GM12878 (cell line): ENCODE measurements around the gene SHANK3. TPM values are rescaled to one million over a fixed set of nuclear protein-coding genes. Genes with fewer than 3 reads are reported as not detected.

ENCODE experiments used
- ATAC-seq: fragments of 200-7000 bp; cut with Tn5 transposase; 3 replicates; pipeline ENCODE4 v1.9.1; 2020; ENCODE audit warnings: mild to moderate bottlenecking, moderate library complexity
- BruUV-seq: library from RNA; stranded (reverse); fragments of 400-500 nt; replicated peaks from 2 replicates; lab custom pipeline; 2021; lab: Mats Ljungman, UMichigan
- CTCF ChIA-PET: fragments of 300-600 bp; sonication (Branson Sonifier 250); formaldehyde crosslinking; extraction: SDS; loops from one replicate; lab custom pipeline; 2021; ENCODE audit warnings: inconsistent platforms; lab: Yijun Ruan, JAX
- POLR2A ChIA-PET: fragments of 350-600 bp; formaldehyde crosslinking; extraction: SDS; loops from one replicate; lab custom pipeline; 2021; ENCODE audit warnings: inconsistent platforms; lab: Charles Lee
- RAD21 ChIA-PET: fragments of 300-600 bp; sonication (Branson Sonifier 250); formaldehyde crosslinking; loops from one replicate; lab custom pipeline; 2023; ENCODE audit warnings: antibody characterized with exemption; ENCODE audit not compliant: unreplicated experiment; lab: Charles Lee
- SMC1A ChIA-PET: fragments of 300-600 bp; sonication (Branson Sonifier 250); formaldehyde crosslinking; loops from one replicate; lab custom pipeline; 2023; ENCODE audit not compliant: unreplicated experiment, uncharacterized antibody; lab: Charles Lee
- DNase-seq: peaks from one replicate; pipeline ENCODE4 v3.0.0-alpha.2; 2011; ENCODE audit warnings: low read depth, low spot score
- FAIRE-seq: peaks from 3 replicates; lab custom pipeline; 2011; peaks lifted over from hg19 to GRCh38; lab: Jason Lieb, UNC
- H2AFZ ChIP-seq: 2 replicates; pipeline ENCODE4 v1.6.0; 2011; ENCODE audit warnings: low read depth, low read length, control low read depth; ENCODE audit not compliant: control insufficient read depth
- H3K27ac ChIP-seq: 2 replicates; pipeline ENCODE4 v1.5.1; 2011; ENCODE audit warnings: control low read depth; ENCODE audit not compliant: control insufficient read depth, insufficient read depth
- H3K27me3 ChIP-seq, 2 experiments: replicated peaks in 1 of 2; 2 replicates each; pipeline versions ENCODE4 v1.6.0 to v1.6.1; 2011; ENCODE audit warnings: low read length in 1 of 2; ENCODE audit not compliant: control insufficient read depth in 2 of 2, insufficient read depth in 2 of 2
- H3K36me3 ChIP-seq, 2 experiments: 2 replicates each; pipeline ENCODE4 v1.5.1; 2011; ENCODE audit warnings: low read length in 1 of 2; ENCODE audit not compliant: control insufficient read depth in 2 of 2, insufficient read depth in 2 of 2
- H3K4me1 ChIP-seq: 2 replicates; pipeline ENCODE4 v1.6.1; 2011; ENCODE audit warnings: mild to moderate bottlenecking, low read length, moderate library complexity, mixed read lengths; ENCODE audit not compliant: control insufficient read depth, insufficient read depth
- H3K4me2 ChIP-seq: 2 replicates; pipeline ENCODE4 v1.6.0; 2011; ENCODE audit warnings: control low read depth; ENCODE audit not compliant: control insufficient read depth, insufficient read depth
- H3K4me3 ChIP-seq: fragments of 200-600 bp; sonication (generic); 2 replicates; pipeline ENCODE4 v1.5.1; 2016
- H3K79me2 ChIP-seq: 2 replicates; pipeline ENCODE4 v1.6.0; 2011; ENCODE audit warnings: low read length; ENCODE audit not compliant: control insufficient read depth, insufficient read depth
- H3K9ac ChIP-seq: 2 replicates; pipeline ENCODE4 v1.8.0; 2011; ENCODE audit warnings: low read length, control low read depth, mixed read lengths; ENCODE audit not compliant: control insufficient read depth, insufficient read depth
- H3K9me3 ChIP-seq: replicated peaks from 3 replicates; pipeline ENCODE4 v1.5.1; 2011; ENCODE audit warnings: mild to moderate bottlenecking, low read length; ENCODE audit not compliant: control insufficient read depth, insufficient read depth
- H4K20me1 ChIP-seq: 2 replicates; pipeline ENCODE4 v1.6.0; 2011; ENCODE audit not compliant: control insufficient read depth, insufficient read depth
- ETV6 ChIP-seq, 2 experiments: fragments of 450-650 bp in 1 of 2; IDR thresholded peaks in 1 of 2; conservative IDR thresholded peaks in 1 of 2; 2 replicates each; pipeline ENCODE4 v1.6.1; 2014; ENCODE audit warnings: antibody characterized with exemption in 1 of 2, borderline replicate concordance in 1 of 2, low read depth in 1 of 2, mild to moderate bottlenecking in 1 of 2, moderate library complexity in 1 of 2
- MLLT1 ChIP-seq: fragments of 450-650 bp; IDR thresholded peaks from 2 replicates; pipeline ENCODE4 v1.6.1; 2016; ENCODE audit warnings: mild to moderate bottlenecking
- PAX8 ChIP-seq: fragments of 450-650 bp; IDR thresholded peaks from 2 replicates; pipeline ENCODE4 v1.6.1; 2017; ENCODE audit warnings: mild to moderate bottlenecking, moderate library complexity
- POLR2A ChIP-seq: IDR thresholded peaks from 2 replicates; pipeline ENCODE4 v1.6.1; 2011; ENCODE audit warnings: low read depth, mild to moderate bottlenecking, low read length
- SREBF1 ChIP-seq: IDR thresholded peaks from 2 replicates; pipeline ENCODE4 v1.6.1; 2012; ENCODE audit warnings: mild to moderate bottlenecking, low read length
- ZBTB33 ChIP-seq: fragments of 450-650 bp; IDR thresholded peaks from 2 replicates; pipeline ENCODE4 v1.6.1; 2017; ENCODE audit warnings: mild to moderate bottlenecking
- WGBS: methylation state at CpG from one replicate; pipeline ENCODE4 v1.1.6; 2016; ENCODE audit warnings: low lambda C conversion rate; ENCODE audit not compliant: insufficient replicate concordance, insufficient coverage; ENCODE audit errors: missing lambda C conversion rate; 5-methylcytosine and 5-hydroxymethylcytosine counted together
- in situ Hi-C: fragments of 300-500 bp; cut with MboI; formaldehyde crosslinking; loops from 9 replicates; pipeline ENCODE4 v1.14.3; 2018; ENCODE audit warnings: mixed read lengths
- intact Hi-C: fragments of 100-400 bp; cut with micrococcal nuclease; formaldehyde crosslinking; loops from one replicate; pipeline ENCODE4 v1.14.2; 2022; ENCODE audit not compliant: unreplicated experiment
- polyA plus RNA-seq, 11 experiments: library from polyadenylated mRNA; depleted of rRNA in 4 of 11; unstranded in 6 of 11; stranded (reverse) in 5 of 11; fragments of >200 nt; fragmentation: Nextera tagmentation in 4 of 11; fragmentation: Illumina TruSeq in 1 of 11; extraction: Ambion mirVana in 4 of 11; extraction: Trizol in 1 of 11; gene quantifications; 1 replicate in 1 of 11; 2 replicates in 10 of 11; pipeline versions ENCODE4 v1.2.1 to v1.2.3, GENCODE V29; 2011 to 2016; ENCODE audit warnings: inconsistent platforms in 2 of 11, missing spikeins in 2 of 11, low read depth in 1 of 11
- total RNA-seq, 4 experiments: library from RNA; depleted of rRNA in 3 of 4; stranded (reverse); fragments of >200 nt in 3 of 4; fragmentation: Illumina TruSeq in 1 of 4; extraction: Trizol in 1 of 4; gene quantifications; 2 replicates each; pipeline versions ENCODE4 v1.2.1 to v1.2.3, GENCODE V29; 2013 to 2021

Gene SHANK3
- total and polyA plus RNA-seq, 10 of the 15 experiments (the other 5 are each of a cell fraction or from before 2014, with no cell fraction given) = under 0.01 to 0.10 (median 0.05) TPM; not detected in 6

- RAD21 ChIA-PET = interaction anchor here (0.5 kb wide), 1 partner anchor 26 kb away, joined by 4 read pairs; no protein-coding TSS in a partner anchor
- DNase-seq (no peak), ATAC-seq (no peak), FAIRE-seq (no peak)
- POLR2A ChIA-PET = no interaction called here
- no peaks in the 10 kb centered on the region for H3K36me3 ChIP-seq
- no peak overlapping the region for H3K4me2 ChIP-seq
- intact Hi-C loops = no loop called here
- H3K9me3 ChIP-seq = no peaks in the 10 kb centered on the region
- WGBS = 65% methylated on average over 18 of the region's 18 CpGs
- H3K79me2 ChIP-seq = no peaks in the 10 kb centered on the region
- CTCF ChIA-PET = no interaction called here
- no peak overlapping the region for H3K4me3 ChIP-seq
- H2AFZ ChIP-seq = no peak overlapping the region
- H3K27ac ChIP-seq = no peak overlapping the region
- TF ChIP-seq ETV6 (conservative IDR thresholded peaks at IDR 0.05 in 1 of 2, IDR thresholded peaks at IDR 0.05 in 1 of 2; ENCODE audit: borderline replicate concordance in 1 of 2, low read depth in 1 of 2) (no peak), POLR2A (no peak), PAX8 (no peak), ZBTB33 (no peak), SREBF1 (no peak), MLLT1 (no peak)
- no peak overlapping the region for H3K9ac ChIP-seq
- no peaks in the 10 kb centered on the region for H3K27me3 ChIP-seq
- SMC1A ChIA-PET = no interaction called here
- H3K4me1 ChIP-seq = no peaks in the 10 kb centered on the region
- H4K20me1 ChIP-seq = no peaks in the 10 kb centered on the region
- BruUV-seq = no TSS peak
- in situ Hi-C loops = no loop called here
Observed at GRCh38 chr22:50695421-50696250, 23.0 kb downstream of the SHANK3 start.
